ENCODE data around the gene SLC35G6.
"Not testable (repeated sequence)": the region's sequence is repeated elsewhere in the genome, so short reads cannot be mapped to it uniquely, and the experiment has no call there.

SLC35G6 gene

DNA sequence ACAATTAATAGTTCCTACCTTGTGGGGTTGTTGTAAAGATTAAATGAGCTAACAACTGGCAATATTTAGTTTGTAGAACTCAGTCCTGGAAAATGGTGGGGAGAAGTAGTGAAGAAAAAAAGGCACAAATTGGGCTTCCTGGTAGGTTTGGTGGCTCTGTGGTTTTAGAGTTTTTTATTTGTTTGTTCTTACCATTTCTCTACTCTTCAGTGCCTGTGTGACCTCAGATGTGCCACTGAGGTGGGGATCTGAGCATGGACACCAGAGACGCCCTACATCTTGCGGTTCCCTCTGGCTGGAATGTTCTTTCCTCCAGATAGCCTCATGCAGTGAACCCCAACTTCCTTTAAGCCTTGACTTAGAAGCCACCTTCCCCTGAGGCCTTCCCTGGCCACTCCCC, 9.5 kb upstream of the SLC35G6 start:
- DNase-seq (ENCODE audit: insufficient read length) (no peak), FAIRE-seq (no peak)
- TF ChIP-seq POLR2A (IDR thresholded peaks at IDR 0.05; ENCODE audit: low read depth, low read length), result no peak
- TF ChIP-seq TAF1 (IDR thresholded peaks at IDR 0.05; ENCODE audit: borderline replicate concordance, low read depth, low read length), result no peak
- no peak for TF ChIP-seq POLR2AphosphoS5 (IDR thresholded peaks at IDR 0.05; ENCODE audit: low read depth, low read length)

DNA sequence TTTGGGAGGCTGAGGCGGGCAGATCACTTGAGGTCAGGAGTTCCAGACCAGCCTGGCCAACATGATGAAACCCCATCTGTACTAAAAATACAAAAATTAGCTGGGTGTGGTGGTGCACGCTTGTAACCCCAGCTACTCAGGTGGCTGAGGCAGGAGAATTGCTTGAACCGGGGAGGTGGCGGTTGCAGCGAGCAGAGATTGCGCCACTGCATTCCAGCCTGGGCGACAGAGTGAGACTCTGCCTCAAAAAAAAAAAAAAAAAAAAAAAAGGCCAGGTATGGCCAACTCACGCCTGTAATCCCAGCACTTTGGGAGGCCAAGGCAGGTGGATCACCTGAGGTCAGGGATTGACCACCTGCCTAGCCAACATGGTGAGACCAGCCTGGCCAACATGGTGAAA, 6.5 kb upstream of the SLC35G6 start:
- not testable (repeated sequence) for FAIRE-seq; DNase-seq (ENCODE audit: insufficient read length)

DNA sequence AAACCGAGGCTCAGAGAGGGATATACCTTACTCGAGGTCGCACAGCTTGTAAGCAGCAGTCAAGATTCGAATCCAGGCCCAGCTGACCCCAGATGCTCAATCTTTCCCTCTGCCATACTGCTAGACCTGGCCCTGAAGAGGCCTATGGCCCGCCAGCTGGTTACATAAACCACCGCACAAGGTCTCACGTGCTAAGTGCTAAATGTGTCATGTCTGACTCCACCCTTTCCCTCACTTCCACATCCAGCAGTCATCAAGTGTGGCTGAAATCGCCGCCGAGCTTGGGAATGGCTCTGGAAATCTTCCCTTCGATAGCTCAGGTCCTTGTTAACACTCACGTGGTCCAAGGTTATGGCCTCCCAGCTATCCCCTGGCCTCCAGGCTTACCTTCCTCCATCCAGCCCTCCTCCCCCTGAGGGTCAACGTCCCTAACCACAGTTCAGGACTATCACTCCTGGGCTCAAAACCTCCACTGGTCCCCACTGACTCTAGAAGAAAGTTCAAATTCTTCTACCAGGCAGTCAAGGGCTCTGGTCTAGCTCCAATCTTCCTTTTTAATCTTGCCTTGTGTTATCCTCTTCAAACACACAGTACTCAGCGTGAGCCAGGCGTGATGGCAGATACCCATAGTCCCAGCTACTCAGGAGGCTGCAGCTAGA, 5.4 kb upstream of the SLC35G6 start:
- no peak for DNase-seq (ENCODE audit: insufficient read length)

DNA sequence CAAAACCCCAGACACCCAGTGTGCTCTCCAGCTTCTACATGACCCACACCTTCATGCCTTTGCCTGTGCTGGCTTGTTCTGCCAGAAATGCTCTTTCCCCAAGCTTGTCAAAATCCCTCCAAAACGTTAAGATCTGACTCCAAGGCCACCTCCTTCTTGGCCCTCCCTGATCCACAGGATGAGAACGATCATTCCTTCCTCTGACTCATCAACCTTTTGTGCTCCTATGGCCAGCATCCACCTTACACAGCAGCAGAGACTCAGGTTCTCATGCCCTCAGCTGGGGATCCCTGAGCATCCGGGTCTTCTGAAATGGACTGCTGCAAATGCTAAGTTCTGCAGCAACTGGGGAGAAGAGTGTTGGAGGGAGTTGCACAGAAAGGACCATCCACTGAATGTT, 4.8 kb upstream of the SLC35G6 start:
- no peak for FAIRE-seq
- TF ChIP-seq POLR2A (IDR thresholded peaks at IDR 0.05; ENCODE audit: low read depth, low read length) (no peak), TAF1 (IDR thresholded peaks at IDR 0.05; ENCODE audit: borderline replicate concordance, low read depth, low read length) (no peak), POLR2AphosphoS5 (IDR thresholded peaks at IDR 0.05; ENCODE audit: low read depth, low read length) (no peak)
- no peak for DNase-seq (ENCODE audit: insufficient read length)

More for the DNA sequence above, 5.4 kb upstream of the SLC35G6 start:
- TF ChIP-seq POLR2A (IDR thresholded peaks at IDR 0.05; ENCODE audit: low read depth, low read length), result no peak
- TF ChIP-seq POLR2AphosphoS5 (IDR thresholded peaks at IDR 0.05; ENCODE audit: low read depth, low read length), result no peak
- FAIRE-seq, result no peak

DNA sequence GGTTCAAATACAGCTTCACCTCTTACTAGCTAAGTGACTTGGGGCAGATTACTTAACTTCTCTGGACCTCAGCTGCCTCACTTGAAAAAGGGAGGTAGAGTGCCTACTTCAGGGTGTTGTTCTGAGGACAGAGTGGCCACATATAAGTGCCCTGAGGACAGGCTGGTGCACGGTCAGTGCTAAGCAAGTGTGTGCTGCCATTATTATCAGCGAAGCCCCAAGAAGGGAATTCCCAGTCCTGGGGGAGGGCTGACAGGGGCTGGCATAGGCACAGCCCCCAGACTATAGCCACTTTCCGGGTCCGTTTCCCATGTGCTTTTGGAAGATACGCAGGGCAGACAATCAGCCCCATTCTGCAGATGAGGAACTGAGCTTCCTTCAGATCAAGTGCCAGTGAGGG, 4.3 kb upstream of the SLC35G6 start:
- TF ChIP-seq TAF1 (IDR thresholded peaks at IDR 0.05; ENCODE audit: borderline replicate concordance, low read depth, low read length), result no peak
- no peak for TF ChIP-seq POLR2A (IDR thresholded peaks at IDR 0.05; ENCODE audit: low read depth, low read length)
- TF ChIP-seq POLR2AphosphoS5 (IDR thresholded peaks at IDR 0.05; ENCODE audit: low read depth, low read length), result no peak
- no peak for DNase-seq (ENCODE audit: insufficient read length)
- FAIRE-seq, result no peak

DNA sequence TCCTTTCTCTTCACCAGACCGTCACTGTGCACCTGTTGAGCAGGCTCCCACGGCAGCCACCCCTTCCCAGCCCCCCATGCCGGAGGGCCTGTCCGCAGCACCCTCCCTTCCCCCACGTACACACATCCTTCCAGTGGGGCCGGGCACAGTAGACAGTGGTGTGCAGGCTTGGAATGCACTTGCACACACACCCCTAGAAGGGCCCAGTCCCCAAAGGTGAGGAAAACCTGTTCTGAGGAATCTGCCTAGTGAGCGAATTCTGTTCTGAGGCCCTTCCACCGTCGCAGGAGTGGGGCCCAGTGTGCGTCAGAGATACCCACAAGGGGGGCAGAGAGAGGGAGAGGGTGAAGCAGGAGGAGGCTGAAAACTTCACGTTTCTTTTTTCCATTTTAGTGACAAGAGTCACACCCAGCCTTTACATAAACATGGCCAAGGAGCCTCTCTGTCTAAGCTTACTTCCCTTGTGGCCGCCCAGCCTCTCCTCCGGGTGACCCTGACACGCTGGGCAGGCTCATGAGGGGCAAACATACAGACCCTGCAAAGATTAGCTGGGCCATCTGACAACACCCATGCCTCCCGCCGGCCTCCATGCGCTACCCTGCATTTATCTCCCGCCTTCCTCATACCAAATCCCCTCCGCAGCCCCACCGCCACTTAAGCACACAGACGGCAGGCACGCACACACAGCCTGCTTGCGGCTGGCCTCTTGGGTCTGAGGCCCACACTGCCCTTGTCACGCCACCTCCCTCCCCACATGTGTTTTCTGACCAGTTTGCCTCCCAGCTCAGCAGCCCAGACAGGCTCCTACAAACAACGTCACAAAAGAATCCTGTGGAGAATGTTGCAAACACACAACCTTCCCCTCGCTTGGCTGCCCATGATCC, 3.6 kb upstream of the SLC35G6 start:
- FAIRE-seq (no peak), DNase-seq (ENCODE audit: insufficient read length) (no peak)
- TF ChIP-seq POLR2A (IDR thresholded peaks at IDR 0.05; ENCODE audit: low read depth, low read length), result no peak

DNA sequence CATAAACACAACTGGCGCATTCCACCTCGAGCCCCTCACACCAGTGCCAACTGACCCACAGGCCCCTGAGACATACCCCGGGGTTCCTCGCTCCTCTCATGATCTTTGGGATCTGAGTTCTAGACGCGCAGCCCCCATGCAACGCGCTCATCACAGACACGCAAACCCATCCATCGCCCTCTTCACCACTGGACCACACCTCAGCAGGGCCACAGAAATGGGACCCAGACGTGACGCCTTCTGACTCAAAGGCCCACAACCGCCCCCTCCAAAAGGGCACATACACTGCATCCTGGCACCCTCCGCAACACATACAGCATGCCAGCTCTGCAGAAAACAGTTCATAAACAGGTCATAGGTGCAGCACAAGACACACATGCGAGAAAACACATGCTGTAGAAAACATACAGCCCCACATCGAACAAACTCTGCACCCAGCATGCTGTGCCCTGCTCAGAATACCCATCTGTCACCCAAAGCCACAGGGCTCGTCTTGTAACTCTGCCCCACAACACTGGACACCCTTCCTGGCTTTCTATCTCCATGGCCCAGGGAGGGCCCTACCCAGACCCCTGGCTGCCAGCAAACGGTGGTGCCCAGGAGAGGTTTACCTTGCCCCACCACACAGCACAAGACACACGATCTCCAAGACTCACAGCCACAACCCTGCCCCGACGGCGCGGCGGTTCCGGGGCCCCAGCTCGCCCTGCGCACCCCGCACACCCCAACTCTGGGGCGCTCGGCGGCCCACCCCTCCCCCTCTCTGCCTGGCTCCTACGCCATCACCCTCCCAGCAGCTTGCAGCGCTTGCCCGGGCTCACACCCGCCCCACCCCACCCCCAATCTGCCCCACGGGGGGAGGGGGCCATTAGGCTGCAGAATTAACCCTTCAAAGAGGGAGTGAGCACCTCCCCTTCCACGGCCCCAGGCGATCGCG, 2.7 kb upstream of the SLC35G6 start:
- TF ChIP-seq POLR2AphosphoS5 (IDR thresholded peaks at IDR 0.05; ENCODE audit: low read depth, low read length) (no peak), TAF1 (IDR thresholded peaks at IDR 0.05; ENCODE audit: borderline replicate concordance, low read depth, low read length) (no peak), POLR2A (IDR thresholded peaks at IDR 0.05; ENCODE audit: low read depth, low read length) (no peak)
- FAIRE-seq, result peak; percentile 73
- peak; percentile 66 for DNase-seq (ENCODE audit: insufficient read length)

DNA sequence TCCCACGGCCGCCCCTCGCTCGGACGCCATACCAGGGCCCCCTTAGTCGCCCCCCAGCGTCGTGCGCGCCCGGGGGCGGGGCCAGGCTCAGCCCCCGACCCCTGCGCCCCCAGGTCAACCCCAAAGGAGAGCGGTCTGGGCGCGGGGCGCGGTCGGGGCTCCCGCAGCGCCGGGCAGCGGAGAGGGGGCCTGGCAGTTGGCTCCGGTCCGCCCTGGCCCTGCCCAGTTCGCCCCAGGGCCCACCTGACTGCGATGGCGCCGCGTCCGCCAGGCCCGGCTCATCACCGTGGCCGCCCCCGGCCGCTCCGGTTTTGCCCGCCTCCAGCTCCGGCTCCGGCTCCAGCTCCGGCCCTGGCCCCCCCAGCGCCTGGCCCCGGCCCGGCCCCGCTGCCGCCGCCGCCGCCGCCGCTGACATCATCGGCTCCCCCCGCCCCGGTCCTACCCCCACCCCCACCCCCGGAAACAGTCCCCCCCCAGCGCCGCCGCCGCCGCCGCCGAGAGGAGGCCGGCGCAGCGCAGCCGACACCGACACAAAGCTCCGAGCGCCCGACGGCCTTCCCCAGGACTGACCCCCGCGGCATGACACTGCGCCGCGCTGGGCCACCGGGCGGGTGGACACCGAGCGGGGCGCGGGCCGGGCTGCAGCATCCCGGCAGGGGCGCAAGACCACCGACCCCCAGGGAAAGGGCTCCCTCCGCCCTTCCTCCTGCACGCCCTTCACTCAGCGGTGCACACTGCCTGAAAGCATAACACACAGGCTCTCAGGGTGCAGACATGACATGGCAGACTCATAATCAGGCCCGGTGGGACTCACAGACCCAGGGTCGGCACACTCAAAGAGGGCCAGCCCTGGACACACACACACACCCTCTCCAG, 1.8 kb upstream of the SLC35G6 start, which contains the start of gene ZBTB4:
TSS of gene ZBTB4 (minus strand) at position 419 of the 876 bp plus-strand sequence. CDS start 12,830 bp downstream, outside the sequence.
- DNase-seq (ENCODE audit: insufficient read length), result peak; percentile 63
- peak; percentile 44; the same call in 1 of the 2 replicates for TF ChIP-seq POLR2A (IDR thresholded peaks at IDR 0.05; ENCODE audit: low read depth, low read length)
- no peak for TF ChIP-seq TAF1 (IDR thresholded peaks at IDR 0.05; ENCODE audit: borderline replicate concordance, low read depth, low read length)
- TF ChIP-seq POLR2AphosphoS5 (IDR thresholded peaks at IDR 0.05; ENCODE audit: low read depth, low read length), result no peak
- FAIRE-seq, result peak; percentile 40

DNA sequence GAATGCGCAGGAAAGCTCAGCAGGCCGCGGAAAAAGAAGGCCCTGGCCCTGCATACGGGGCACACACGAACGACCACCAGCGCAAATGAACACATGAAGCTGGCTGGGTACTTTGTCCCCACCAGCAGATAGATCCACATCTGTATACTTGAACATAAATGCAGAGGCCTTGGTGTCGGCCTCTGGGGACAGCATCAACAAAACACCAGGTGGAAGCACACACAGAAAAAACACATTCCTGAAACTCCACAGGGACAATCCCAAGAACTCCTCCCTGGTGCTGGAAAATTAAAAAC, 1.2 kb upstream of the SLC35G6 start:
- DNase-seq (ENCODE audit: insufficient read length) (no peak), FAIRE-seq (no peak)
- no peak for TF ChIP-seq POLR2A (IDR thresholded peaks at IDR 0.05; ENCODE audit: low read depth, low read length)
- TF ChIP-seq TAF1 (IDR thresholded peaks at IDR 0.05; ENCODE audit: borderline replicate concordance, low read depth, low read length), result no peak
- TF ChIP-seq POLR2AphosphoS5 (IDR thresholded peaks at IDR 0.05; ENCODE audit: low read depth, low read length), result no peak

DNA sequence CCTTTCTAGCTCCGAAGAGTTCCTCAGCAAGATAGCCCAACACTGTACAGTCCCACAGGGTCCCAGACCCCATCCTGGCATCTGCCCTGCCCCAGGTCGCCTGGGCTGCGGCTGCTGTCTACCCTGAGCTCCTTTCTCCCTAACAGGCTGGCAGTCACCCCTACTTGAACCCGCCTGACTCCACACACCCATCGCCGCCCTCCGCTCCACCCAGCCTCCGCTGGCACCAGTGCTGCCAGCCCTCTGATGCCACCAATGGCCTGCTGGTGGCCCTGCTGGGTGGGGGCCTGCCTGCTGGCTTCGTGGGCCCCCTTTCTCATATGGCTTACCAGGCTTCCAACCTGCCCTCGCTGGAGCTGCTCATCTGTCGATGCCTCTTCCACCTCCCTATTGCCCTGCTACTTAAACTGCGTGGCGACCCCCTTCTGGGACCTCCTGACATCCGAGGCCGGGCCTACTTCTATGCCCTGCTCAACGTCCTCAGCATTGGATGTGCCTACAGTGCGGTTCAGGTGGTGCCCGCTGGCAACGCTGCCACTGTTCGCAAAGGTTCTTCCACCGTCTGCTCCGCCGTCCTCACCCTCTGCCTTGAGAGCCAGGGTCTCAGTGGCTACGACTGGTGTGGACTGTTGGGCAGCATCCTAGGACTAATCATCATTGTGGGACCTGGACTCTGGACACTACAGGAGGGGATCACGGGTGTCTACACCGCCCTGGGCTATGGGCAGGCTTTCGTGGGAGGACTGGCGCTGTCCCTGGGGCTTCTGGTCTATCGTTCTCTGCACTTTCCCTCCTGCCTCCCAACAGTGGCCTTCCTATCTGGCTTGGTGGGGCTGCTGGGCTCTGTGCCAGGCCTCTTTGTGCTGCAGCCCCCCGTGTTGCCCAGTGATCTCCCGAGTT, 846 bp downstream of the SLC35G6 start:
- FAIRE-seq, result peak; percentile 24

DNA sequence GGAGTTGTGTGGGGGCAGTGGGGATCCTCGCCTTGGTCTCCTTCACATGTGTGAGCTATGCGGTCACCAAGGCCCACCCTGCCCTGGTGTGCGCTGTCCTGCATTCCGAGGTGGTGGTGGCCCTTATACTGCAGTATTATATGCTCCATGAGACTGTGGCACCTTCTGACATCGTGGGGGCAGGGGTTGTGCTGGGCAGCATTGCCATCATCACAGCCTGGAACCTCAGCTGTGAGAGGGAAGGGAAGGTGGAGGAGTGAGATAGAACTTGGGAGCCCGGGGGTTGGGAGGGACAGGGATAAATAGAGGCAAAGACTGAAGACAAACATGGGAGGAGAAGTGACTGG, 1.5 kb downstream of the SLC35G6 start:
- not testable (repeated sequence) for DNase-seq (ENCODE audit: insufficient read length); FAIRE-seq

More for the DNA sequence above, 846 bp downstream of the SLC35G6 start:
- not testable (repeated sequence) for DNase-seq (ENCODE audit: insufficient read length)
